Large intestine (tissue), 3 donors: ENCODE measurements around the gene DGCR2. TPM values are rescaled to one million over a fixed set of nuclear protein-coding genes. Genes with fewer than 3 reads are reported as not detected.
"Not testable (repeated sequence)": the region's sequence is repeated elsewhere in the genome, so short reads cannot be mapped to it uniquely, and the experiment has no call there.

Experiments used
- DNase-seq, 2 donors: peaks; one replicate each; pipeline versions ENCODE4 v3.0.0 to v3.0.0-alpha.2; 2013
- H3K27ac ChIP-seq: one replicate; pipeline ENCODE4 v1.5.1; 2013; ENCODE audit warnings: low read length
- H3K27me3 ChIP-seq: 2 replicates; pipeline ENCODE4 v1.6.1; 2013; ENCODE audit warnings: low read length; ENCODE audit not compliant: control insufficient read depth, insufficient read depth
- H3K36me3 ChIP-seq: 2 replicates; pipeline ENCODE4 v1.6.1; 2013; ENCODE audit warnings: low read length; ENCODE audit not compliant: control insufficient read depth, insufficient read depth
- H3K4me1 ChIP-seq: one replicate; pipeline ENCODE4 v1.6.1; 2013; ENCODE audit warnings: low read length; ENCODE audit not compliant: control insufficient read depth, insufficient read depth
- H3K4me3 ChIP-seq: one replicate; pipeline ENCODE4 v1.5.1; 2013; ENCODE audit warnings: low read length
- H3K9me3 ChIP-seq: one replicate; pipeline ENCODE4 v1.6.1; 2013; ENCODE audit warnings: mild to moderate bottlenecking, low read depth, low read length, moderate library complexity; ENCODE audit not compliant: control insufficient read depth
- WGBS: methylation state at CpG from one replicate; pipeline ENCODE4 v1.1.5; 2013; ENCODE audit warnings: low lambda C conversion rate; ENCODE audit not compliant: insufficient coverage; 5-methylcytosine and 5-hydroxymethylcytosine counted together
- polyA plus RNA-seq: library from polyadenylated mRNA; unstranded; fragments of 120-200 nt; gene quantifications from one replicate; pipeline ENCODE4 v1.2.1, GENCODE V29; 2013

DGCR2 gene
- polyA plus RNA-seq, 1 donor, result 53.1 TPM

DNA sequence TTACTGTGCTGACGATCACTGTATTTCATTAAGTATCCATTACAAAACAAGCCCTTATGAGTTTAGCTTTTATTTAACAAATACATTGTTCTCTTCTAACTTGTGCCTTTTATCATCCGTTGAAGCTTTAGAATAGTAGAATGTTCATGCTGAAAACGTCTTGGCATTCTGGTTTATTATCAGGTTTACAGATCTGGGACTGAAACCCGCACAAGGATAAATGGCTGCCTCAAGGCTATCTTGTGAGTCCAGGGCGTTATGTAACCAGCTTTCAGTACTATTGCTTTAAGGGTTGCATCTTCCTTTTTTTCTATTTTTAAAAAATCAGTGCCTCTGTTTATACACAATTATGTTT is 119.6 kb downstream of the DGCR2 start:
- H3K9me3 ChIP-seq, result no peaks in the 10 kb centered on the region
- peaks cover 11% of the 10 kb centered on the region for H3K27me3 ChIP-seq
- no peak overlapping the region for H3K27ac ChIP-seq
- H3K36me3 ChIP-seq, result no peaks in the 10 kb centered on the region
- 80% methylated on average over 1 of the region's 5 CpGs for WGBS
- no peak overlapping the region for H3K4me3 ChIP-seq
- H3K4me1 ChIP-seq, result no peaks in the 10 kb centered on the region
- no peak for DNase-seq

DNA sequence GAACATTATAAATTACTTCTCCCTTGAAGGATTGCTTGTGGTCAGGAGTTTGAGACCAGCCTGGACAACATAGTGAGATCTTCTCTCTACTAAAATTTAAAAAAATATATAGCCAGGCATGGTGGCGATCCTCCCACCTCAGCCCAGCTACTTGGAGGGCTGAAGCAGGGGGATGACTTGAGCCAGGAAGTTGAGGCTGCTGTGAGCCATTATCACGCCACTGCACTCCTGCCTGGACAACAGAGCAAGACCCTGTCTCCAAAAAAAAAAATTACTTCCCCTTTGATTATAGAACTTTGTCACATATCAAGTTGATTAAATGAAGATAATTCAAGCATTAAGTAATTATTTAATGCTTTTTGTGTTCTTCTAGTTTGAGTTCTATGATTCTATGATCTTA is 121.0 kb downstream of the DGCR2 start:
- H3K27me3 ChIP-seq, result peaks cover 20% of the 10 kb centered on the region
- no peak for DNase-seq
- no peak overlapping the region for H3K27ac ChIP-seq
- H3K9me3 ChIP-seq, result no peaks in the 10 kb centered on the region
- H3K4me1 ChIP-seq, result no peaks in the 10 kb centered on the region
- H3K36me3 ChIP-seq, result no peaks in the 10 kb centered on the region
- no CpG with 5 or more reads among the region's 2 CpGs for WGBS
- no peak overlapping the region for H3K4me3 ChIP-seq

DNA sequence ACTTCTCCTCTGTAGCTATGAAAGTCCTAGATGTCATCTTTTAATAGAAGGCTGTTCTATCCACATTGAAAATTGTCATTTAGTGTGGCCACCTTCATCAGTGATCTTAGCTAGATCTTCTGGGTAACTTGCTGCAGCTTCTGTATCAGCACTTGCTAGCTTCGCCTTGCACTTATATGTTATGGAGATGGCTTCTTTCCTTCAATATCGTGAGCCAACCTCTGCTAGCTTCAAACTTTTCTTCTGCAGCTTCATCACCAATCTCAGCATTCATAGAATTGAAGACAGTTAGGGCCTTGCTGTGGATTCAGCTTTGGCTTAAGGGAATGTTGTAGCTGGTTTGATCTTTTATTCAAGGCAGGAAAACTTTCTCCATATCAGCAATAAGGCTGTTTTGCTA is 122.1 kb downstream of the DGCR2 start:
- H3K27me3 ChIP-seq, result peaks cover 20% of the 10 kb centered on the region

DNA sequence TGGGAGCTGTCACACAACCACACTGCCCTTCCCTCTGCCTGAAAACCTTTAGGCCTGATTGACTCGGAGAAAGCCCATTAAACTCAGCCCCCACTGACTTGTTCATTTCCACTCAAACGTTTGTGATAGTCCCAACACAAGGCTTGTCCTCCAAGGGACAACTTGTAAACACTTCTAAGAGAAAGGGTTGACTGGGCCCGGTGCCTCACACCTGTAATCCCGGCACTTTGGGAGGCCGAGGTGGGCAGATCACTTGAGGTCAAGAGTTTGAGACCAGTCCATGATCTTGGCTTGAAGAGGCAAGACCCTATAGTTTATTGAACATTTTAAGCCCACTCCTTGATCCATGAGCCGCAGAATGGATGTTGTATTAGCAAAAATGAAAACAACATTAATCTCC is 122.8 kb downstream of the DGCR2 start:
- Histone ChIP-seq H3K9me3 (no peaks in the 10 kb centered on the region), H3K36me3 (no peaks in the 10 kb centered on the region), H3K4me1 (no peaks in the 10 kb centered on the region), H3K27me3 (peaks cover 20% of the 10 kb centered on the region), H3K4me3 (no peak overlapping the region), H3K27ac (no peak overlapping the region)
- no CpG with 5 or more reads among the region's 6 CpGs for WGBS
- no peak for DNase-seq

More for the DNA sequence above, 122.1 kb downstream of the DGCR2 start:
- not testable (repeated sequence) for H3K36me3 ChIP-seq, H3K9me3 ChIP-seq, DNase-seq, H3K4me1 ChIP-seq, H3K4me3 ChIP-seq, H3K27ac ChIP-seq
- no CpG with 5 or more reads among the region's 2 CpGs for WGBS

DNA sequence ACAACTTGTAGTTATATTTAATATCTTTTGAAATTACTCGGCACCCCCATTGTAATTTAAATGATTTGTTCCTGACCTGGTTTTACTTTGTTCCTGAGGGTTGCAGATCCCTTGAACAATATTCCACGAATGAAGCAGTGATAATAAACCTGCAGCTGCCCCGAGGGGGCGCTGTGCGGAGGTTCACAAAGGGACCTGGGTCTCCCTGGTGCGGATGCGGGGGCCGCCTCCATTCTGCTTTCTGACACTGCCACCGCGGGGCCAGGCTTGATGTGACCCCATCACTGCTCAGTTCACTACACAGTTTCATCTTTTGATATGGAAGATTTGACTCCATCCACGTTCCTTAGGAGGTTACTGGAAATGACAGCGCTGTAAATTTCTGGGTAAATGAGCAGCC is 123.2 kb downstream of the DGCR2 start:
- peaks cover 22% of the 10 kb centered on the region for H3K27me3 ChIP-seq
- WGBS, result no CpG with 5 or more reads among the region's 12 CpGs
- no peak overlapping the region for H3K27ac ChIP-seq
- H3K36me3 ChIP-seq, result no peaks in the 10 kb centered on the region
- no peaks in the 10 kb centered on the region for H3K4me1 ChIP-seq
- H3K9me3 ChIP-seq, result no peaks in the 10 kb centered on the region
- DNase-seq, result no peak
- H3K4me3 ChIP-seq, result no peak overlapping the region

DNA sequence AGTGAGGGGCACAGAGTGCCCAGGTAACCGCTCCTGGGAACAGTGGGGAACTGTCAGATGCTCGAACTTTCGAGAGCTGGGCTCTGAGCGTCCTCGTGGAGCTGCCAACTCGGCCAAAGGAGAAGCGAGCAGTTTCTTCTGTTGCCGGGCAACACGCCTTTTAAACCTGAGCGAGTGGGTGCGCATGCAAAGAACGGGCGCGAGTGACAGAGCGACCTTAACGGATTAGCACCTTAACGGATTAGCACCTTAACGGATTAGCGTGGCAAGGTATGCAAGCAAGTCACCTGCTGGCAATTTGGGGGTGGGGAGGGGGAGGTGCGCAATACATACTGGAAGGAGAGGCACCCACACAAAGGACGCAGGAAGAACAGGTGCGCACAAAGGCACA is 124.3 kb downstream of the DGCR2 start:
- H3K4me3 ChIP-seq, result no peak overlapping the region
- no peak overlapping the region for H3K27ac ChIP-seq
- no CpG with 5 or more reads among the region's 22 CpGs for WGBS
- no peaks in the 10 kb centered on the region for H3K4me1 ChIP-seq
- H3K36me3 ChIP-seq, result no peaks in the 10 kb centered on the region
- H3K27me3 ChIP-seq, result peaks cover 23% of the 10 kb centered on the region
- DNase-seq, result no peak
- H3K9me3 ChIP-seq, result no peaks in the 10 kb centered on the region

DNA sequence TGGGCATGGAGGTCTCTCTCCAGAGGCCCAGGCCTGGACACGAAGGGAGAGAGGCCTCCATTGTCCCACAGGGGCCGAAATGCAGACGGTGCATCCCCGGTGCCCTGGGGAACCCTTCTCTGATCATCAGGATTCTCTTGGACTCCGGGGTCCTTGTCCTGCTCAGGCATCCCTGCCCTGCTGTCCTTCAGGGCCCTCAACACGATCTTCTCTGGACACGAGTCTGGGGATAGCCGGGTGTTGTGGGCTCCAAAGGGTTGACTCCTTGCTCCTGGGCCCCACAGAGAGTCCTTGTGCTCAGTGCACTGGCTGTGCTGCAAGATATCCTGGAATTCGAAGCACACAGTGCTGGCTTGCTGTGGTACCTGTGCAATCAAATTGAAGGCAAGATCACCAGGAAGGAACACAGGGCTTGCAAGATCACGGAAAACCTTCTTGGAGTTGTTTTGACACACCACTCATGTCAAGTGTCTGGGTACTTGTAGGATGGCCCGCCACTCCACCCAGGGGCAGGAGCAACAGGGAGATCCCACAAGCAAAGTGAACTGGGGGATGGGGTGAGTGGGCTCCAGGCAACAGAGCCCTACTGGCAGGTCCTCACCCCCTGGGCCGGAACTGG is 124.8 kb downstream of the DGCR2 start:
- no CpG with 5 or more reads among the region's 12 CpGs for WGBS
- DNase-seq, result no peak
- no peak overlapping the region for H3K4me3 ChIP-seq
- peaks cover 23% of the 10 kb centered on the region for H3K27me3 ChIP-seq
- H3K9me3 ChIP-seq, result no peaks in the 10 kb centered on the region
- H3K4me1 ChIP-seq, result no peaks in the 10 kb centered on the region
- H3K36me3 ChIP-seq, result no peaks in the 10 kb centered on the region
- no peak overlapping the region for H3K27ac ChIP-seq

DNA sequence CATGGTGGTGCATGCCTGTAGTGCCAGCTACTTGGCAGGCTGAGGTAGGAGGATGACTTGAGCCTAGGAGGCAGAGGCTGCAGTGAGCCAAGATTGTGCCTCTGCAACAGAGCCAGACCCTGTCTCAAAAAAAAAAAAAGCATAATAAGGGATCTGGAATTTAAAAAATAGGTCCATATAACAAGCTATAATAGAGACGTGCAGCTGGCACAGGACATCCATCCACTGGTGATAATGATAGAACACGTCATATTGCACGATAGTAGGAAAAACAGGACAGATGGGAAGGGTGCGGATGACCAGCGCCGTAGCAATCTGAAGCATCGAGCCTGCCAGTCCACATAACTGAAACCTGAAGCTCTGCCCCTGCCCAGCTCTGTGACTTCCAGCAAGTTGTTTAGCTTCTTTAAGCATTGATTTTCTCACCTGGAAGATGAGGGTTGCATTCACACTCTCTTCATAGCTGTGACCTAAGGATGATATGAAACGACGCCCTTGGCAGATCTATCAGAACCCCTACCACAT is 125.8 kb downstream of the DGCR2 start:
- no peak overlapping the region for H3K4me3 ChIP-seq
- no peaks in the 10 kb centered on the region for H3K4me1 ChIP-seq
- H3K27ac ChIP-seq, result no peak overlapping the region
- DNase-seq, result no peak
- no peaks in the 10 kb centered on the region for H3K36me3 ChIP-seq
- H3K9me3 ChIP-seq, result no peaks in the 10 kb centered on the region
- H3K27me3 ChIP-seq, result peaks cover 23% of the 10 kb centered on the region
- WGBS, result 0% methylated on average over 1 of the region's 9 CpGs

DNA sequence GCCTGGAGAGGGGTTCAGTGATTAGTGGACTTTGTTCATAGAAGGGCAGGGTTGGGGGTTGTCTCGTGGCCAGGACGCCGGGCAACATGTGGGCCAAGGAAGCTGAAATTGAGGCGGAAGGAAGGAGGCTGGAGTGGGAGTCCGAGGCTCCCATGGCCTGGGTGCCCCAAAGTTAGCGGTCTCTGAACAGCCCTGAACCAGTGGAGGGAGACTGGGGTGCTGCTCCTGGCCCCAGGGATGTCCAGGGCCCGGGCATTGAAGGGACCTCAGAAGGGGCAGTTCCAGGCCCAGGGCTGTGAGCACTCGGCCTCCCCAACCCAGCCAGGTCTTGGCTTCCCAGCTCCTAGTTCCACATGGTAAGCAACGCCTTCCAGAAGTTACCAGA is 126.9 kb downstream of the DGCR2 start:
- no peaks in the 10 kb centered on the region for H3K4me1 ChIP-seq
- WGBS, result no CpG with 5 or more reads among the region's 9 CpGs
- no peak for DNase-seq
- H3K4me3 ChIP-seq, result no peak overlapping the region
- H3K36me3 ChIP-seq, result no peaks in the 10 kb centered on the region
- peaks cover 20% of the 10 kb centered on the region for H3K27me3 ChIP-seq
- H3K9me3 ChIP-seq, result no peaks in the 10 kb centered on the region
- no peak overlapping the region for H3K27ac ChIP-seq

DNA sequence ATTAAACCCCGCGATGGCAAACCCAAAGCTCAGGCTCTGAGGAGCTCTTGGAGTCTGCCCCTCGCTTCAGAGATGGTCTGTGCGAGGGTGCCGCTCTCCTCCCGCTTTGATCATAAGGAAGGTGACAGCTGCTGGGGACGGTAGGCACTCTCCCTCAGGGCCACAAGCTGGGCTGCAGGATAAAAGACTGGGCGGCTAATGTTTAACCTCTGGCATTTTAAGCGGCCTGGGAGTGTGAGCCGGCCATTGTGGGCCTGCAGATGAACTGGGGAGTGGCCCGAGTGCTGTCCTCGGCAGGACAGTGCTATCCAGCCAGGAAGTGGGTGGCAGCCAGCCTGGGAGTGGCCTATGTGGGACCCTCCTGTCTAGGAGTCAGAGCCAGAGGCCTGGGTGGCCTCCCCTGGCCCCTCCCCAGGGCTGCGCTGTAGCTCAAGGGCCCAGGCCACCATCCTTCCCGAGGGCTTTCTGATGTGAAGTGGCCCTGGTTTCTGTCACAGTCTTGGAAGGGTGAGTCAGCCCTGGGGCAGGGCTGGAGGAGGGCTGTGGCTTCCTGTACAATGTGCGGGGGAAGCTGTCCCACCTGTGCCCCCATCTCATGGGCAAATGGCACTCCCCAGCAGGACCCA is 127.4 kb downstream of the DGCR2 start:
- Histone ChIP-seq H3K4me3 (no peak overlapping the region), H3K27ac (no peak overlapping the region), H3K9me3 (no peaks in the 10 kb centered on the region), H3K4me1 (no peaks in the 10 kb centered on the region), H3K36me3 (no peaks in the 10 kb centered on the region), H3K27me3 (peaks cover 20% of the 10 kb centered on the region)
- peak in 1 of 2 donors; percentile 17 for DNase-seq
- no CpG with 5 or more reads among the region's 15 CpGs for WGBS

DNA sequence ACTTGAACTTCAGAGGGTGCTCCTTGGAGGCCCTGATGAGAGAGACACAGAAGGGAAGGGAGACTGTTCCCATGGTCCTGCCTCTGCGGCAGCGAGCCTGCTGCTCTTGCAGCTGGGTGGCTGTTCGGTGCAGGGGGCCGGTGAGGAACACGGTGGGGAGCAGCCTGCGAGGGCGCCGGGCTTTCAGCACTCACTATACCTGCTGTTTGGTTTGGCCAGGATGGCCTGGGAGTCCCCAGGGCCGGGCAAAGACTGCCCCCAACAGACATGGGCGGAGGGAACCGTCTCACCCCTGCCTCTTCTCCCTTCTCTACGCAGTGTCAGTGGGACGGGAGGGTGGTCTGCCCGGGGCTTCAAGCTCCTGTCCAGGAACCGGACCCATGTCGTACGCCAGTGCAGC is 128.2 kb downstream of the DGCR2 start:
- Histone ChIP-seq H3K9me3 (no peaks in the 10 kb centered on the region), H3K4me1 (no peaks in the 10 kb centered on the region), H3K36me3 (no peaks in the 10 kb centered on the region), H3K27ac (no peak overlapping the region), H3K27me3 (peaks cover 20% of the 10 kb centered on the region), H3K4me3 (no peak overlapping the region)
- WGBS, result 60% methylated on average over 1 of the region's 17 CpGs
- DNase-seq, result no peak
